GM18861 (cell line): ENCODE results near the gene AHDC1.

Experiments used
- ATAC-seq: cut with Tn5 transposase; IDR thresholded peaks from one replicate; pipeline ENCODE4 v1.9.1; 2021; ENCODE audit not compliant: unreplicated experiment

Gene AHDC1

DNA sequence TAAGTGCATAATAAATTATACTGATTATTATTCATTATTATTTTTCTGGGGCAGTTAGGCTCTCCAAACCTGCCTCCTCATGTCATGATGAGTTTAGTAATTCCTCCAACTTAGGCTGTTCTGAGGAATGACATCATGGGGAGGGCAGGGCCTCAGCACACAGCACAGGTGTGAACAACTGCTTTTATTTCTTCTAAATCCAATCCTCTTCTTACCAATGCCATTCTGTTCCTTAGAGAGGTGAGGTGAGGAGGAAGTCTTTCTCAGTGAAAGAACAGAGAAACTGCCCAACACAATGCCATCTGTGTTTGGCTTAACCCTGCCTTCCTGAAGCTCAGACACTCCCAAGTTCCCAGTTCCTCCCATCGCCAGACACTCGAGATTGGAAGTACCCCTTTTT, 68.6 kb downstream of the AHDC1 start:
- ATAC-seq: no peak

GRCh38 chr1:27531959-27532685, 71.8 kb downstream of the AHDC1 start:
- no peak for ATAC-seq

GRCh38 chr1:27530192-27530591, 73.8 kb downstream of the AHDC1 start:
- no peak for ATAC-seq

DNA sequence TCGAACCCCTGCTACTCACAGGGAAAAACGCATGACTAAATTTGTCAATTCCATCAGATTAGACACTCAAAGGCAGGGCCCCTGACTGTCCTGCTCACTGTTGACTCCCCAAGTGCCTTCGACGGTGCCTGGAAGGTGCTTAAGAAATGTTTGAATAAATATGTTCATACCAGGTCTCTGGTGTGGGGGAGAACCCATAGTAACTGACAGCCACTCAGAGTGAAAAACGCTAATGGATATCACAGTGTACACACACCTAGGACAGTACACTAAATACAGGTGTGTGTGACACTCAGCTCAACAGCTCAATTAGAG, 74.3 kb downstream of the AHDC1 start:
- no peak for ATAC-seq

- no peak for ATAC-seq
Observed at GRCh38 chr1:27528818-27529703, 74.9 kb downstream of the AHDC1 start.

DNA sequence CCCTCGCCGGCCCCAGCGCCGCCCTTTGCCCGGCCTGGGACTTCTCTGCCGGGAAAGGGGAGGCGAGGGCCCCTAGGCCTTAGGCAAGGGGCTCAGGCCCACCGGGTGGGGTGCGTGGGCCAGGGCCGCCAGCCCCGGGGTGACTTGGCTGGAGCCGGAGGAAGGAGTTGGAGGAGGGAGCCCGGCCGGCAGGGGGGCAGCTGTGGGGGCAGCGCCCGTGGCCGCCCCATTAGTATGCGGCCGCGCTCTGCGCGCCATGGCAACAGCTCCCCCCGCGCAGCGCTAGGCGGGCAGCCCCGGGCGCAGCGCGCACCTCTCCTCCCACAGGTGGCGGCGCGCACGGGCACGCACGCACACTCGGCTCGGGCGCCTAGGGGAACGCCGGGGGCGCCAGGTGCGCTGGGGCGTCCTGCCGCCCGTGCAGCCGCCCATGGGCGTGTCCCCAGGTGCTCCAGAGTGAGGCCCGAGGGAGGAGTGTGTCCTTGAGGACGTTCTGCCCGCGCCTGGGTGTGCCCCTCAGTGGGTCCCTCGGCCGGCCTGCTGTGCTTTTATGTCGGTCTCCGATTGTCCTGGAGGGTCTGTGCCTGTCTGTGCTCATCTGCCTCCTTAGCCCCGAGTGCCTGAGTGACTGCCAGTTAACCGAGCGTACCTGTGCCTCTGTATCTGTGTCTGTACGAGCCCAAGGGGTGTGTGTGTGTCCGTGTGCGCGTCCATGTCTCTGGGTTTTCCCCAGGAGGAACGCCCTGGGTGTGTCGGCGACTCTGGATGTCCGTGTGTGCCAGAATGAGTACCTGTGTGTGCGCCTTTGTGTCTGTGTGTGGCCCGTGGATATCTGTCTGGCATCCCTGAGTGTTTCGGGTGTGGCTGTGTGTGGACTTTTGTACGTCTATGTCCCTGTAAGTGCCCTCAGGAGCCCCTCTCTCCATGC, 75.8 kb downstream of the AHDC1 start:
- no peak for ATAC-seq

DNA sequence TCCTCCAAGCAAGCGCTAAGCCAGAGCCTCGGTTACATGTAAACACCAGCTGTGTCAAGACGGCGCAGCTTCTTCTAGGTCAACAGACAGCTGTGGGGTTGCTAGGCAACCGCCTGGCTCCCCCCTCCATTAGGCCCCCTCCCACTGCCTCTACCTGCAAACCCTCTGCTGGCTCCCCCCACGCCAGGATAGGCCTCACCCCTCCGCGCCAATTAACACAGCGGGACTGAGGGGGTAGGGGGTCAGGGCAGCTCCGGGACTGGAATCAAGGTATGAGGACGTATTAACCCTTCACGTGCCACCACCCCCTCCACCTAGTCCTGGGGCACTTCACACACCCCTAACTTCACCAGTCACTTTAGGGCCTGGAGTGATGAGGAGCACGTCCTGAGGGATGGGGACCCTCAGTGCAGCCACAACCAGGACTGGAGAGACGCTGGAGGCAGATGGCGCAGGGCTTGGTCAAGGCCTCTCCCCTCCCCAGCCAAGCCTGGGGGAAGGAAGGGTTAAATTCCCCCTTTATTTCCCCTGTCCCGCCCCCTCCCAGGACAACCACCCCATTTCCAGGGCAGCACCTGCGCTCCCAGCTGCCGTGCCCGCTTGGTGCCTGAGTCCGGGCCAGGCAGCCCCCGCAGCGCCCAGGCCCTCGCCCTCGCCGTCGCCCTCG, 76.6 kb downstream of the AHDC1 start:
- no peak for ATAC-seq

GRCh38 chr1:27526569-27527222, 77.2 kb downstream of the AHDC1 start:
- no peak for ATAC-seq

DNA sequence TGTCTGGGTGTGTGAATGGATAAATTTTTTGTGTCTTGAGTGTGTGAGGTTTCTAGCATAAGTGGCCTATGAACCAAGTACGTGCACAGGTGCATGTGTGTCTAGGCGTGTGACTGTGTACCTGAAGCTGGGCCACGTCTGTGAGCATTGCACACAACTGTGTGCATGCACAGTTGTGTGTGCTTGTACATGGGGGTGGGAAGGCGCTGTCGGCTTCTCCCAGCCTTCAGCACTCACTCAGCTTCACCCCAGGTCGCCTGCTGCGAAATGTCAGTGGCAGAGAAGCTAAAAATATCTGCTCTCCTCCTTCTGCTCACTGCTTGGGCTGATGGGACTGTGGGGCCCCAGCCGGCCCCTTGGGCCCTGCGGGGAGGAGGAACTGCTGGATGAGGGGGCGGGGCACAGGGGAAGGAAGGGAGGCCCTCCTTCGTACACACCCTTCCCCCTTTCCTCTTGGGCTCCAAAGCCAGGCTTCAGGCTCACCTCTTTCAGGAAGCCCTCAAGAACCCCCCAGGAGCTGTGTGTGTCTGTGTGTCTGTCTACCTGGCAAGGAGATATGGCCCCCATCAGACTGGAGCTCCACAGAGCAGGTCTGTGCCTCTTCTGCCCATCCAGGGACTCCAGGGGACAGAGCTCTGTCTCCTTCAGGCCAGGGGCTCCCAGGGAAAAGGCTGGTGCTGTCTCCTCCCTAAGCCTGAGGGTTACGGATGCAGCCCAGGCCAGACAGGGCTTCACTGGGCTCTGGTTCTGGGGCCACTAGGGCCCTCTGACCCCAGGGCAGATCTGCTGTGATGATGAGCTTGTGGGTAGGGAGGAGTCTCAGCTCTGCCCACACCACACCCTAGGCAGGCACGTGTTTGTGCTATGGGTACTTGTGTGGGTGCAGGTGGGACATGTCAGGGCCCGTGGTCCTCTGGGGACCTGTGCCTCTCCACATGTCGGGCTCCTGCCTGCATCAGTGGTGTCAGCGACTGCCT, 78.4 kb downstream of the AHDC1 start:
- ATAC-seq: no peak

- ATAC-seq: no peak
Observed at GRCh38 chr1:27523337-27524020, 80.5 kb downstream of the AHDC1 start.

DNA sequence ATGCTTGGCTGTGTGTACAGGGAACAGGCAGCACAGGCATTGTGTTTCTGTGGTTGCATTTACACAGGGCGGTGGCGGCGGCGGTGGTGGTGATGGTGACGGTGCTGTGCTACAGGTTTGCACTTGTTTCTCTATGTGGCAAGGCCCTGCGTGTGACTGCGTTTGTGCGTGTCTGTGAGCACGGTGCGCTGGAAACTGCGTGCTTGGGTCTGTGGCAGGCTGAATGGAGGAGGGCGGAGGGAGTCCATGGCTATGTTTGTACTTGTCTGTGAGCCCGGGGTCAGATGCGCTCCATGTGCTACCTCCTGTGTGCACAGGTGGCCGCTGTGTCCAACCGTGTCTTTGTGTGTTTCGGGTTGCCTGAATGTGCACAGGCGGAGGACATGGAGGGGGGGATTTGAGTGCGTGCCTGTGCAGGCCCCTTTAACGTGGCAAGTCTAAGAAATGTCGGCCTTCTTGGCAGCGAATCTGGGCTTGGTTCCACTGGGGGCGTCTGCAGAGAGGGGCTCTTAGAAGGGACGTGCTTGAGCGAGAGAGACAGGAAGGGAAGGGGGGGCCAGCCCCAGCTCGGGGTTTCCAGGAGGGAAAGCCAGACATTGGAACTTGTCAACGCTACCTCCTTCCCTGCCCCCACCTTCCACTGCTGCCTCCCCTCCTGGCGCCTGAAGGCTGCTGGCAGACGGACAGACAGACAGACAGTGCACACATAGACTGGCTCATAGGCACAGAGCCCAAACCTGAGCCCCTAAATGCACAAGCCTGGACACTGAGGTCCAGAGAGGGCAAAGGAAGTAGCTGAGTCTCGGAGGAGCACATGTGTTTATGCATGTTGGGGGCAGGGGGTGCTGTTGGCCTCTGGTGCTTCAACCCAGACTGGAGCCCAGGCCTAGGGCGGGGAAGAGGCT, 81.3 kb downstream of the AHDC1 start:
- no peak for ATAC-seq

DNA sequence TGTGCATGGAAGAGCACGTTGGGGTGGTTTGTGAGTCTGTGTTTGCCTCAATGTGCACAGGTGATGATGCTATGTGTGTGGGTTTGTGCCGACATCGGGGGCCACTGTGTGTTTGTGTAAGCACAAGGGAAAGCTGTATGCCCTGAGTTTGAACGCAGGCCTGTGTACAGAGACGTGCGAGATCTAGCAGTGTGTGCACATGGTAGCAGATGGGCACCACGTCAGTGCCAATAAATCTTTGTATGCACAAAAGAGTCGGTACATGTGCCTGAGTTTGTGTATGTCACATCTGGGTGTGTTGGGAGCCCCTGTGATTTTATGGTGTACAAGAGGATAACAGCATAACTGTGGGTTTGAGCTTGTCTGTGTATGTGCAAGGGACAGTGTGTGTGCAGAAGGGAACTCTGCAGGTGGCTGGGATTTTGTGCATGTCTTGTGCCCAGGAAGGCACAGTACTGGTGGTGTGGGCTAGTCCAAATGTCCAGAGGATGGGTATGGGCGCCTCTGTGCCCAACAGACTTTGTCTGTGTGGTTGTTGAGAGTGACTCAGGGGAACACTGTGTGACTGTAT, 82.0 kb downstream of the AHDC1 start:
- no peak for ATAC-seq

DNA sequence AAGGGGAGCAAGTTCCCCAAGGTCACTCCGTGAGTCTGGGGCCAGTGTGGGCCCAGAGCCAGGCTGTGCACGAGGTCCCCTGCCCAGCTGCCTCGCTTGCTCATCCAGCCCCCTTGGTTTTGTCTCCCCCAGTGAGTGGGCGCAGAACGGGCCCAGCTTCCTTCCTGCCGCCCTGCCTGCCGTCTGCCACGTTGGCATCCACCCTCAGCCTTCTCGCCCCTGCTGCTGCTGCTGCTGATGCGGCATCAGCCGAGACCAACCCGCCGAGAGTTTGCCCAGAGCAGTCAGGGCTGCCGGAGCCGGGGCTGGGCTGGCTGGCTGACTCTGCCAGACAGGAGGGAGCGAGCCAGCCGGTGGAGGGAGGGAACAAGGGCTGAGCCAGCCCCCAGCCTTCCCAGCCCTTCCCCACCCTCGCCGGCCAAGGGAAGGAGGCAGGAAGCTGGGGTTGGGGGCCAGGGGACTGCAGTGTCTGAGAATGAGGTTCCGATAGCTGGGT, 82.6 kb downstream of the AHDC1 start:
- ATAC-seq: no peak

DNA sequence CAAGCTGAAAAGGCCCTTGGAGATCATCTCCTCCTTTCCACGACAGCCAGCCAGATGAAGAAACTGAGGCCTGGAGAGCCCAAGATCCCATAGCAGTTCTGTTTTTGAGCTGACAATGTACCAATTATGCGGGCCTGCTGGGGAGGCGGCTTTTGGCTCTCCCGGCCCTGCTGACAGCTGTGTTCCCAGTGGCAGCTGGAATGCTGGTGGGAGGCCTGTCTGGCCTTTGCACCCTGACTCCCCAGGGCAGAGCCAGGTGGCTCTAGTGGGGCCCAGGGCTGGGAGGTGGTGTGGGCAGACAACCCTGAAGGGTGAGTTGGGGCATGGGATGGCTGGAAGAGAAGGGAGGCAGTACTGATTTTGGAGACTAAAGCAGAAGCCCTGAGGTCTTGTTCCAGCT, 83.3 kb downstream of the AHDC1 start:
- ATAC-seq: no peak

DNA sequence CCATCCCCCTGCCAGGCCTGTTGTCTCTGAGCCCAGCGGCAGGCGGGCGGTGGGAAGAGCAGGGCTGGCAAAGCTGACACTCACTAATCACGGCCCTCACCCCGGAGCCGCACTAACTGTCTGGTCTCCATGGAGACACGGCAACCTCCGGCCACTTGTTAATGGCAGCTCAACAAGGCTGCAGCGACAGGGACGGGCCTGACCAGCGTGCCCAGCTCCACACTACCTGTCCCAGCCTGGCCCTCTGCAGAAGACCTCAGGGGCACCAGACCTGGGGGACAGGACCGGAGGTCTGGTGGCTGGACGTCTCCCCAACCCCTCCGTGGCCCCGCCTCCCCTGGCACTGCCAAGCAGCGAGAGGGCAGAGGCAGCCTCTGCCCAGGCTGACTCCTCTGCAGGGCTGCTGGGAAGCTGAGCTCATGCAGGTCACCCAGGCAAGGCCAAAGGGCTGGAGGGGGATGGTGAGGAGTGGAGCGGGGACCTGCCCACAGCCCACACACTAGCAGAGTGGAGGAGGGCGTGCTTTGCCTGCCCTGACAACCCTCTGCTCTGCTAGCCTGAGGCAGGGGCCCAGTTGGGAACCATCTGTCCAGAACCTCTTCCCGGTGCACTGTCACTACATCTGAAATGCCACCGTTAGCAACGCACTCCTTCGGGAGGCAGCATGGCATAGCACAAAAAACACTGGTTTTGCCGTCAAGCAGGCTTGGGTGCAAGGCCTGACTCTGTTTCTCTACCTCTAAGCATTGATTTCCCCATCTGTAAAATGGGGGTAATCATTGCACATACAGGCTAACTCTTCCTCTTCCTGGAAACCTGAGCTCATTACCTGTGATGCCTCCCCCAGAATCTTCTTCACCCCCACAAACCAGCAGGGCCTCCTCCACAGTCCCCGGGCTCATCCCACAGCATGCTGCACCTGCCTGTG, 84.3 kb downstream of the AHDC1 start:
- no peak for ATAC-seq

DNA sequence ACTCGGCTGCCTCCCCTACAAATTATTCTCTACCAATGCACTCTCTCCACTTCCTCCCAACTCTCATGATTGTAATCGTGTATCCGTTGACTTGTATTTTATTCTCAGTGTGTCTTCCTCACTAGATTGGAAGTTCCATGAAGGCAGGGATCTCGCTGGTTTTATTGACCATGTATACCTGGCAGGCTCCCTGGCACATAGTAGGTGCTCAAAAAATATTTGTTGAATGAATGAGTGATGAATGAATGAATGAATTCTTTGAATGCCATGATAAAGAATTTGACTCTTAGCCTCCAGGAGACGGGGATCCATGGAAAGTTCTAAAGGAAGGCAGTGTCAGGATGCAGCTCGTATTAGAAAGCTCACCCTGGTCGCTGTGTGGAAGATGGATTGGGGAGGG, 85.1 kb downstream of the AHDC1 start:
- no peak for ATAC-seq
